SK-N-SH (cell line): ENCODE results near the gene DOCK3. TPM values are rescaled to one million over a fixed set of nuclear protein-coding genes. Genes with fewer than 3 reads are reported as not detected.
"Not testable (repeated sequence)": the region's sequence is repeated elsewhere in the genome, so short reads cannot be mapped to it uniquely, and the experiment has no call there.

Experiments used
- CTCF ChIA-PET: fragments of 300-600, 350-600 bp; formaldehyde crosslinking; extraction: SDS; loops from one replicate; lab custom pipeline; 2021; lab: Yijun Ruan, JAX
- POLR2A ChIA-PET: fragments of 350-600 bp; sonication (Branson Sonifier 250); formaldehyde crosslinking; extraction: SDS; loops from one replicate; lab custom pipeline; 2020; ENCODE audit warnings: antibody characterized with exemption, inconsistent platforms; lab: Yijun Ruan, JAX
- DNase-seq: peaks from one replicate; pipeline ENCODE4 v3.0.0; 2012
- H2AFZ ChIP-seq: fragments of 200-600 bp; sonication (generic); 2 replicates; pipeline ENCODE4 v1.8.1; 2016; ENCODE audit warnings: antibody characterized with exemption, mild to moderate bottlenecking, low read depth
- H3F3A ChIP-seq: fragments of 200-600 bp; sonication (generic); replicated peaks from 2 replicates; pipeline ENCODE3; 2016; ENCODE audit warnings: antibody characterized with exemption, mild to moderate bottlenecking; ENCODE audit not compliant: insufficient read depth
- H3K27ac ChIP-seq, 2 experiments: fragments of 200-500 bp in 1 of 2; fragments of 200-600 bp in 1 of 2; sonication (Bioruptor generic) in 1 of 2; sonication (generic), shearing (Covaris generic) in 1 of 2; 2 replicates each; pipeline versions ENCODE4 v1.5.1 to v1.6.1; 2014 to 2016; ENCODE audit warnings: low read depth in 2 of 2, inconsistent platforms in 1 of 2, low read length in 1 of 2, mild to moderate bottlenecking in 1 of 2, mixed read lengths in 1 of 2
- H3K27me3 ChIP-seq: fragments of 200-600 bp; sonication (generic), shearing (Covaris generic); 2 replicates; pipeline ENCODE4 v1.6.1; 2016; ENCODE audit warnings: mixed run types; ENCODE audit not compliant: insufficient read depth
- H3K36me3 ChIP-seq, 2 experiments: fragments of 200-500 bp in 1 of 2; fragments of 200-600 bp in 1 of 2; sonication (Bioruptor generic) in 1 of 2; sonication (generic) in 1 of 2; replicated peaks in 1 of 2; 2 replicates each; pipeline versions ENCODE3 to v1.5.1; 2014 to 2016; ENCODE audit warnings: low read length in 1 of 2, mild to moderate bottlenecking in 1 of 2; ENCODE audit not compliant: insufficient read depth in 2 of 2, control insufficient read depth in 1 of 2
- H3K4me1 ChIP-seq, 2 experiments: fragments of 200-500 bp in 1 of 2; fragments of 200-600 bp in 1 of 2; sonication (Bioruptor generic) in 1 of 2; sonication (generic), shearing (Covaris generic) in 1 of 2; 2 replicates each; pipeline versions ENCODE4 v1.5.1 to v1.6.1; 2014 to 2016; ENCODE audit warnings: low read depth in 1 of 2, low read length in 1 of 2, mixed run types in 1 of 2; ENCODE audit not compliant: insufficient read depth in 2 of 2, control insufficient read depth in 1 of 2
- H3K4me2 ChIP-seq: fragments of 200-600 bp; sonication (generic), shearing (Covaris generic); 2 replicates; pipeline ENCODE4 v1.6.1; 2017; ENCODE audit warnings: mixed run types
- H3K4me3 ChIP-seq, 2 experiments: fragments of 200-500 bp in 1 of 2; fragments of 200-600 bp in 1 of 2; sonication (Bioruptor generic) in 1 of 2; sonication (generic), shearing (Covaris generic) in 1 of 2; 2 replicates each; pipeline versions ENCODE4 v1.5.1 to v1.8.1; 2014 to 2016; ENCODE audit warnings: low read depth in 2 of 2, inconsistent platforms in 1 of 2, low read length in 1 of 2, mild to moderate bottlenecking in 1 of 2, mixed read lengths in 1 of 2, moderate library complexity in 1 of 2
- H3K79me2 ChIP-seq: fragments of 200-600 bp; sonication (generic); 2 replicates; pipeline ENCODE4 v1.8.1; 2017; ENCODE audit warnings: mild to moderate bottlenecking; ENCODE audit not compliant: insufficient read depth
- H3K9ac ChIP-seq: fragments of 200-600 bp; sonication (generic); 2 replicates; pipeline ENCODE4 v1.6.1; 2017; ENCODE audit warnings: mixed run types
- H3K9me2 ChIP-seq: fragments of 200-600 bp; sonication (generic); 2 replicates; pipeline ENCODE4 v1.6.1; 2017; ENCODE audit warnings: mixed run types
- H3K9me3 ChIP-seq: fragments of 200-600 bp; sonication (generic); 2 replicates; pipeline ENCODE4 v1.6.1; 2017; ENCODE audit warnings: mixed run types, mild to moderate bottlenecking, moderate library complexity
- H4K20me1 ChIP-seq: fragments of 200-600 bp; sonication (generic); 2 replicates; pipeline ENCODE4 v1.6.1; 2017; ENCODE audit warnings: mild to moderate bottlenecking, mixed run types; ENCODE audit not compliant: insufficient read depth
- EZH2phosphoT487 ChIP-seq: fragments of 200-600 bp; sonication (generic); IDR thresholded peaks from 2 replicates; pipeline ENCODE4 v1.6.1; 2017; ENCODE audit warnings: low read depth, mixed run types, mild to moderate bottlenecking, antibody characterized with exemption, moderate library complexity, borderline replicate concordance
- GABPA ChIP-seq: IDR thresholded peaks from 2 replicates; pipeline ENCODE4 v1.4.0; 2012; ENCODE audit warnings: low read depth, mild to moderate bottlenecking
- GATA2 ChIP-seq: sonication (generic); formaldehyde crosslinking; IDR thresholded peaks from 2 replicates; pipeline ENCODE4 v1.5.0; 2020; ENCODE audit warnings: mild to moderate bottlenecking, missing genetic modification reagents
- NRF1 ChIP-seq: IDR thresholded peaks from 2 replicates; pipeline ENCODE4 v1.6.1; 2012; ENCODE audit warnings: low read depth, mild to moderate bottlenecking, low read length
- RAD21 ChIP-seq: IDR thresholded peaks from 2 replicates; pipeline ENCODE4 v1.6.1; 2012; ENCODE audit warnings: mild to moderate bottlenecking, low read length
- RCOR1 ChIP-seq: fragments of 150-350 bp; IDR thresholded peaks from 2 replicates; pipeline ENCODE4 v1.6.1; 2017; ENCODE audit warnings: antibody characterized with exemption, low read length
- REST ChIP-seq: IDR thresholded peaks from 2 replicates; pipeline ENCODE4 v1.6.1; 2012; ENCODE audit warnings: mild to moderate bottlenecking, low read depth, low read length, moderate library complexity
- RXRA ChIP-seq: IDR thresholded peaks from 2 replicates; pipeline ENCODE4 v1.4.0; 2012; ENCODE audit warnings: low read depth, mild to moderate bottlenecking, borderline replicate concordance
- YY1 ChIP-seq: IDR thresholded peaks from 2 replicates; pipeline ENCODE4 v1.4.0; 2012; ENCODE audit warnings: low read depth, mild to moderate bottlenecking
- WGBS: methylation state at CpG from one replicate; pipeline ENCODE4 v1.1.6; 2017; ENCODE audit warnings: low lambda C conversion rate; 5-methylcytosine and 5-hydroxymethylcytosine counted together
- polyA plus RNA-seq, 3 experiments: library from polyadenylated mRNA; depleted of rRNA; stranded (reverse); fragments of >200 nt; gene quantifications; 2 replicates each; pipeline ENCODE4 v1.2.3, GENCODE V29; 2012
- TF ChIP-seq, protein P1 (sequence below): IDR thresholded peaks from 2 replicates; pipeline ENCODE4 v1.4.0; 2012; ENCODE audit warnings: low read depth
- TF ChIP-seq, protein P2 (sequence below): fragments of 150-350 bp; IDR thresholded peaks from 2 replicates; pipeline ENCODE4 v1.6.1; 2016; ENCODE audit warnings: mild to moderate bottlenecking, low read depth, low read length
- TF ChIP-seq, protein P3 (sequence below): IDR thresholded peaks from 2 replicates; pipeline ENCODE4 v1.4.0; 2012; ENCODE audit warnings: low read depth, borderline replicate concordance

DOCK3 gene
- polyA plus RNA-seq, 1 of the 3 experiments (the other 2 are of a cell fraction): 0.05 TPM

DNA sequence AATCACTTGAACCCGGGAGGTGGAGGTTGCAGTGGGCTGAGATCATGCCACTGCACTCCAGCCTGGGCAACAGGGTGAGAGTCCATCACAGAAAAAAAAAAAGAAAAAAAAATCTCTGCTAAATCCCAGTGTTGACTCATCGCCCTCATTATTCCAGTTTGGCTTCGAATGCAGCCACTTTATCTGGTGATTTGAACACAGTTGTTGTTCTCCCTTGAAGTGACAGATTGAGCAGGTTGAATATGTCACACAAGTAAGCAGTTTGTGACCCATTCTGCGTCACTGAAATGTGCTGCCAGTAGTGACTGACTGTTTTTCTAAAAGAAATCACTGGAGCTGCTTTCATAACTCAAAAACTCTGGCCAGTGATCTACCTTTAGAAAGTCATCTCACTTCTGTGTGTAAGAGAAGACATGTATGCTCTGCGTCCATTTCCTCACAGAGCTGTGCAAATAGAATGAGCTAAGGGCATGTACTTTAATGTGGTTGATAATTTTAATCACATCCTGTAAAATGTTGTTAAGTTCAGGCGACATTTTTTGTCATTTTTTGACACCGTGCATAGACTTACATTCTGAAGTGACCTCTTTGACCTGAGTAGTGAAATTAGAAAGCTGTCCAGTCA, 12.5 kb downstream of the DOCK3 start (continued):
- TF ChIP-seq, protein P1, sequence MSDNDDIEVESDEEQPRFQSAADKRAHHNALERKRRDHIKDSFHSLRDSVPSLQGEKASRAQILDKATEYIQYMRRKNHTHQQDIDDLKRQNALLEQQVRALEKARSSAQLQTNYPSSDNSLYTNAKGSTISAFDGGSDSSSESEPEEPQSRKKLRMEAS: no peak

- Histone ChIP-seq H3K4me1 (no peaks in the 10 kb centered on the region), H3K27me3 (peaks cover 13% of the 10 kb centered on the region; the same call in 1 of the 2 replicates), H4K20me1 (no peaks in the 10 kb centered on the region), H3K27ac (no peak overlapping the region), H3K36me3 (no peaks in the 10 kb centered on the region), H3K9me3 (no peaks in the 10 kb centered on the region), H3K4me3 (no peak overlapping the region), H3K9ac (no peak overlapping the region), H3K79me2 (no peaks in the 10 kb centered on the region), H3K9me2 (no peaks in the 10 kb centered on the region), H3K4me2 (no peak overlapping the region), H2AFZ (no peak overlapping the region), H3F3A (no peaks in the 10 kb centered on the region)
- POLR2A ChIA-PET: no interaction called here
- CTCF ChIA-PET: no interaction called here
- no peak for DNase-seq
- TF ChIP-seq RAD21 (no peak), GATA2 (CRISPR knock-in tag) (no peak), RXRA (no peak), EZH2phosphoT487 (no peak), RCOR1 (no peak), NRF1 (no peak), YY1 (no peak), GABPA (no peak), REST (no peak)
- TF ChIP-seq, protein P2, sequence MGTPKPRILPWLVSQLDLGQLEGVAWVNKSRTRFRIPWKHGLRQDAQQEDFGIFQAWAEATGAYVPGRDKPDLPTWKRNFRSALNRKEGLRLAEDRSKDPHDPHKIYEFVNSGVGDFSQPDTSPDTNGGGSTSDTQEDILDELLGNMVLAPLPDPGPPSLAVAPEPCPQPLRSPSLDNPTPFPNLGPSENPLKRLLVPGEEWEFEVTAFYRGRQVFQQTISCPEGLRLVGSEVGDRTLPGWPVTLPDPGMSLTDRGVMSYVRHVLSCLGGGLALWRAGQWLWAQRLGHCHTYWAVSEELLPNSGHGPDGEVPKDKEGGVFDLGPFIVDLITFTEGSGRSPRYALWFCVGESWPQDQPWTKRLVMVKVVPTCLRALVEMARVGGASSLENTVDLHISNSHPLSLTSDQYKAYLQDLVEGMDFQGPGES: no peak
- TF ChIP-seq, protein P3, sequence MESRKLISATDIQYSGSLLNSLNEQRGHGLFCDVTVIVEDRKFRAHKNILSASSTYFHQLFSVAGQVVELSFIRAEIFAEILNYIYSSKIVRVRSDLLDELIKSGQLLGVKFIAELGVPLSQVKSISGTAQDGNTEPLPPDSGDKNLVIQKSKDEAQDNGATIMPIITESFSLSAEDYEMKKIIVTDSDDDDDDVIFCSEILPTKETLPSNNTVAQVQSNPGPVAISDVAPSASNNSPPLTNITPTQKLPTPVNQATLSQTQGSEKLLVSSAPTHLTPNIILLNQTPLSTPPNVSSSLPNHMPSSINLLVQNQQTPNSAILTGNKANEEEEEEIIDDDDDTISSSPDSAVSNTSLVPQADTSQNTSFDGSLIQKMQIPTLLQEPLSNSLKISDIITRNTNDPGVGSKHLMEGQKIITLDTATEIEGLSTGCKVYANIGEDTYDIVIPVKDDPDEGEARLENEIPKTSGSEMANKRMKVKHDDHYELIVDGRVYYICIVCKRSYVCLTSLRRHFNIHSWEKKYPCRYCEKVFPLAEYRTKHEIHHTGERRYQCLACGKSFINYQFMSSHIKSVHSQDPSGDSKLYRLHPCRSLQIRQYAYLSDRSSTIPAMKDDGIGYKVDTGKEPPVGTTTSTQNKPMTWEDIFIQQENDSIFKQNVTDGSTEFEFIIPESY: no peak
- TF ChIP-seq, protein P1: no peak
- WGBS: 11% methylated on average over 2 of the region's 2 CpGs
Measured at GRCh38 chr3:50687916-50688315, 13.2 kb downstream of the DOCK3 start.

- CTCF ChIA-PET: interaction anchor here (1.4 kb wide), 1 partner anchor 10 kb away, joined by 4 read pairs; no protein-coding TSS in a partner anchor
Measured at GRCh38 chr3:50688602-50689001, 13.9 kb downstream of the DOCK3 start.

More at GRCh38 chr3:50688602-50689001, 13.9 kb downstream of the DOCK3 start:
- H3K9ac ChIP-seq, H3K79me2 ChIP-seq, H3K27ac ChIP-seq, H3K4me2 ChIP-seq, H3K9me2 ChIP-seq, DNase-seq, H3F3A ChIP-seq, POLR2A ChIA-PET, H3K4me3 ChIP-seq, H3K9me3 ChIP-seq, H2AFZ ChIP-seq, H3K36me3 ChIP-seq, H3K4me1 ChIP-seq, H4K20me1 ChIP-seq: not testable (repeated sequence)
- 48% methylated on average over 4 of the region's 4 CpGs for WGBS
- peaks cover 13% of the 10 kb centered on the region; the same call in 1 of the 2 replicates for H3K27me3 ChIP-seq
